PC-3 (cell line): Measurements from ENCODE around the gene CDCA4. TPM values are rescaled to one million over a fixed set of nuclear protein-coding genes. Genes with fewer than 3 reads are reported as not detected.

Source experiments
- ATAC-seq: fragments of 200-7000 bp; cut with Tn5 transposase; 2 replicates; pipeline ENCODE4 v1.9.1; 2020; ENCODE audit warnings: mild to moderate bottlenecking, moderate library complexity
- BruUV-seq: library from RNA; stranded (reverse); fragments of 400-500 nt; replicated peaks from 2 replicates; lab custom pipeline; 2021; lab: Mats Ljungman, UMichigan
- CTCF ChIA-PET: fragments of 300-600 bp; sonication (Branson Sonifier 250); formaldehyde crosslinking; loops from one replicate; lab custom pipeline; 2022; ENCODE audit warnings: antibody characterized with exemption; lab: Charles Lee
- POLR2A ChIA-PET: fragments of 300-600 bp; sonication (Branson Sonifier 250); formaldehyde crosslinking; loops from one replicate; lab custom pipeline; 2022; ENCODE audit warnings: antibody characterized with exemption; ENCODE audit not compliant: unreplicated experiment; lab: Charles Lee
- DNase-seq: peaks from one replicate; pipeline ENCODE4 v3.0.0-alpha.2; 2015
- H2AFZ ChIP-seq: fragments of 300-600 bp; sonication (generic); 2 replicates; pipeline ENCODE4 v1.6.0; 2016; ENCODE audit warnings: antibody characterized with exemption, low read length
- H3F3A ChIP-seq: fragments of 300-600 bp; sonication (generic); one replicate; pipeline ENCODE4 v1.6.0; 2017; ENCODE audit warnings: antibody characterized with exemption, low read length, control low read depth, mild to moderate bottlenecking; ENCODE audit not compliant: unreplicated experiment
- H3K27ac ChIP-seq: fragments of 300-600 bp; sonication (generic); 2 replicates; pipeline ENCODE4 v1.5.1; 2016; ENCODE audit warnings: mild to moderate bottlenecking, low read length
- H3K27me3 ChIP-seq: fragments of 300-600 bp; sonication (generic); 2 replicates; pipeline ENCODE4 v1.6.1; 2016; ENCODE audit warnings: low read length, mixed read lengths
- H3K36me3 ChIP-seq: fragments of 300-600 bp; sonication (generic); 2 replicates; pipeline ENCODE4 v1.6.1; 2016; ENCODE audit warnings: low read depth, mixed run types, low read length, mixed read lengths
- H3K4me1 ChIP-seq: fragments of 300-600 bp; sonication (generic); 2 replicates; pipeline ENCODE4 v1.5.1; 2016; ENCODE audit warnings: low read length; ENCODE audit not compliant: insufficient read depth
- H3K4me2 ChIP-seq: fragments of 300-600 bp; sonication (generic); 2 replicates; pipeline ENCODE4 v1.6.0; 2016; ENCODE audit warnings: low read length
- H3K4me3 ChIP-seq: fragments of 300-600 bp; sonication (generic); 2 replicates; pipeline ENCODE4 v1.5.1; 2016; ENCODE audit warnings: mild to moderate bottlenecking, low read length, mixed read lengths
- H3K79me2 ChIP-seq: fragments of 300-600 bp; sonication (generic); 2 replicates; pipeline ENCODE4 v1.6.1; 2017; ENCODE audit warnings: low read length, mixed read lengths
- H3K9ac ChIP-seq: fragments of 300-600 bp; sonication (generic); 2 replicates; pipeline ENCODE4 v1.6.0; 2016; ENCODE audit warnings: mild to moderate bottlenecking, low read length
- H3K9me2 ChIP-seq: fragments of 300-600 bp; sonication (generic); replicated peaks from 2 replicates; pipeline ENCODE4 v1.6.1; 2016; ENCODE audit warnings: mixed run types, low read length, mixed read lengths
- H3K9me3 ChIP-seq: fragments of 300-600 bp; sonication (generic); 2 replicates; pipeline ENCODE4 v1.6.1; 2016; ENCODE audit warnings: low read length, mixed read lengths
- H4K20me1 ChIP-seq: fragments of 300-600 bp; sonication (generic); 2 replicates; pipeline ENCODE4 v1.6.1; 2016; ENCODE audit warnings: low read length, mixed read lengths
- EZH2 ChIP-seq: fragments of 300-600 bp; sonication (generic); IDR thresholded peaks from one replicate; pipeline ENCODE4 v1.6.1; 2017; ENCODE audit warnings: antibody characterized with exemption, mild to moderate bottlenecking, low read length; ENCODE audit not compliant: unreplicated experiment
- EZH2phosphoT487 ChIP-seq: fragments of 300-600 bp; sonication (generic); IDR thresholded peaks from 2 replicates; pipeline ENCODE4 v1.6.1; 2018; ENCODE audit warnings: mild to moderate bottlenecking, antibody characterized with exemption, low read length, borderline replicate concordance
- intact Hi-C: fragments of 100-400 bp; cut with micrococcal nuclease; formaldehyde crosslinking; loops from 2 replicates; pipeline ENCODE4 v1.9.0; 2023
- total RNA-seq: library from RNA; depleted of rRNA; stranded (reverse); fragments of >200 nt; gene quantifications from 2 replicates; pipeline ENCODE4 v1.2.3, GENCODE V29; 2014
- TF ChIP-seq, protein P1 (sequence below): fragments of 300-600 bp; sonication (generic); conservative IDR thresholded peaks from 2 replicates; pipeline ENCODE4 v1.5.1; 2017; ENCODE audit warnings: antibody characterized with exemption, low read depth, mild to moderate bottlenecking, low read length

The CDCA4 gene
- total RNA-seq, 1 experiment from 2014 or later = 113 TPM

DNA sequence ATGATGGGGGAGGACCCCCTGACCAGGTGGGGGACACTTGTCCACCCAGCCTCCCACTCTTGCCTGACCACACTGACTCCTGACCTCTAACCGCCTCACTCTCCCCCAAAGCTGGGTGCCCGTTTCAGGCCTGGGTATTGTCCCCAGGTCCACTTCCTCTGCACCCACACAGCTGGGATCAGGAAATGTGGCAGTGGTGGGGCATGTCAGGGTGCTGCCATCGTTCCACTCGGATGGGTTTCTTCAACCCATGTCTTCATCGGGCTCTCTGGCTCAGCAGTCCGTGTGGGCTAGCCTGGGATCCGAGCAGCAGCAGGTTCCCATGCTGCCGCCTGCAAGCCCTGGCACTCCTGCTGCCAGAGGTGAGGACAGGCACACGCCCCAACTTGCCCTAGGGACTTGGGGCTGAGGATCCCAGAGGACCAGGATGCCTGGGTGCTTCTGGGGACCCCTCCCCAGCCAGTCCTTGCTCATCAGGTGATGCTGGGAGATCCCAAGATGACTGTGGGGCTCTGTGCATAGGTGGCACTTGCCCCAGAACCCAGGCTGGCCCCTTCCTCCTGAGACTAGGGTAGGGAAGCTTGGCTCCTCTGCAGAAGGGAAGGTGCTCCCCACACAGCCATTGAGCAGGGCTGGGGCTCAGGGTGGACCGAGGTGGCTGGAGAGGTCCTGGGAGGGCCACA lies 38.2 kb downstream of the CDCA4 start:
- Histone ChIP-seq H3K4me2 (no peak overlapping the region), H3K4me3 (no peak overlapping the region), H3K9ac (no peak overlapping the region), H4K20me1 (no peaks in the 10 kb centered on the region), H3K4me1 (peaks cover 26% of the 10 kb centered on the region), H3K9me2 (no peaks in the 10 kb centered on the region), H3K79me2 (peaks cover 18% of the 10 kb centered on the region), H3F3A (no peaks in the 10 kb centered on the region), H3K9me3 (no peaks in the 10 kb centered on the region), H3K27me3 (no peaks in the 10 kb centered on the region), H3K27ac (no peak overlapping the region), H3K36me3 (no peaks in the 10 kb centered on the region), H2AFZ (no peak overlapping the region)
- intact Hi-C loops = no loop called here
- TF ChIP-seq, protein P1, sequence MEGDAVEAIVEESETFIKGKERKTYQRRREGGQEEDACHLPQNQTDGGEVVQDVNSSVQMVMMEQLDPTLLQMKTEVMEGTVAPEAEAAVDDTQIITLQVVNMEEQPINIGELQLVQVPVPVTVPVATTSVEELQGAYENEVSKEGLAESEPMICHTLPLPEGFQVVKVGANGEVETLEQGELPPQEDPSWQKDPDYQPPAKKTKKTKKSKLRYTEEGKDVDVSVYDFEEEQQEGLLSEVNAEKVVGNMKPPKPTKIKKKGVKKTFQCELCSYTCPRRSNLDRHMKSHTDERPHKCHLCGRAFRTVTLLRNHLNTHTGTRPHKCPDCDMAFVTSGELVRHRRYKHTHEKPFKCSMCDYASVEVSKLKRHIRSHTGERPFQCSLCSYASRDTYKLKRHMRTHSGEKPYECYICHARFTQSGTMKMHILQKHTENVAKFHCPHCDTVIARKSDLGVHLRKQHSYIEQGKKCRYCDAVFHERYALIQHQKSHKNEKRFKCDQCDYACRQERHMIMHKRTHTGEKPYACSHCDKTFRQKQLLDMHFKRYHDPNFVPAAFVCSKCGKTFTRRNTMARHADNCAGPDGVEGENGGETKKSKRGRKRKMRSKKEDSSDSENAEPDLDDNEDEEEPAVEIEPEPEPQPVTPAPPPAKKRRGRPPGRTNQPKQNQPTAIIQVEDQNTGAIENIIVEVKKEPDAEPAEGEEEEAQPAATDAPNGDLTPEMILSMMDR = no peak
- TF ChIP-seq EZH2 (no peak), EZH2phosphoT487 (no peak)
- BruUV-seq = no TSS peak
- DNase-seq (no peak), ATAC-seq (no peak)
- ChIA-PET CTCF (no interaction called here), POLR2A (no interaction called here)

- ATAC-seq (no peak), DNase-seq (no peak)
- H3K9me3 ChIP-seq = no peaks in the 10 kb centered on the region
- H3K27ac ChIP-seq = no peak overlapping the region
- H3K9me2 ChIP-seq = no peaks in the 10 kb centered on the region
- no peak overlapping the region for H2AFZ ChIP-seq
- no TSS peak for BruUV-seq
- H3K79me2 ChIP-seq = peaks cover 21% of the 10 kb centered on the region
- ChIA-PET CTCF (no interaction called here), POLR2A (no interaction called here)
- H3K4me3 ChIP-seq = no peak overlapping the region
- no peaks in the 10 kb centered on the region for H3K27me3 ChIP-seq
- TF ChIP-seq, protein P1 = no peak
- TF ChIP-seq EZH2 (no peak), EZH2phosphoT487 (no peak)
- no peak overlapping the region for H3K9ac ChIP-seq
- H3F3A ChIP-seq = no peaks in the 10 kb centered on the region
- intact Hi-C loops = no loop called here
- no peak overlapping the region for H3K4me2 ChIP-seq
- H4K20me1 ChIP-seq = no peaks in the 10 kb centered on the region
- no peaks in the 10 kb centered on the region for H3K36me3 ChIP-seq
- H3K4me1 ChIP-seq = peaks cover 30% of the 10 kb centered on the region
These were observed 39.0 kb downstream of the CDCA4 start for GRCh38 chr14:104981699-104982541.
